ENCODE data around the gene YJU2. TPM values are rescaled to one million over a fixed set of nuclear protein-coding genes. Genes with fewer than 3 reads are reported as not detected.

The YJU2 gene
- polyA plus RNA-seq, 2 of the 4 experiments (the other 2 are of a cell fraction): 12.3 to 14.9 TPM

GRCh38 chr19:4304538-4305256 is 57.8 kb downstream of the YJU2 start, which contains the start of gene FSD1:
Gene FSD1, plus strand, starts transcription at chr19:4304598. Its CDS starts 149 bp downstream, at chr19:4304747.
- H3K9me3 ChIP-seq: no peaks in the 10 kb centered on the region
- 60% methylated on average over 2 of the region's 63 CpGs for WGBS (ENCODE audit: missing lambda C conversion rate)
- peak within 1 kb of the TSS; percentile 71 for H3K4me2 ChIP-seq
- DNase-seq (ENCODE audit: low read depth in 1 of 2, low spot score in 1 of 2): peak; percentile 52 to 89
- TF ChIP-seq HDAC2 (IDR thresholded peaks at IDR 0.05) (no peak), GATA3 (IDR thresholded peaks at IDR 0.05; ENCODE audit: borderline replicate concordance) (no peak), CHD4 (IDR thresholded peaks at IDR 0.05; ENCODE audit: borderline replicate concordance) (no peak), KDM5A (IDR thresholded peaks at IDR 0.05) (no peak), JUN (IDR thresholded peaks at IDR 0.05) (no peak), EHMT2 (IDR thresholded peaks at IDR 0.05; ENCODE audit: low read depth) (no peak), HOXB5 (CRISPR knock-in tag; IDR thresholded peaks at IDR 0.05) (no peak), ZFP36 (IDR thresholded peaks at IDR 0.05; ENCODE audit: borderline replicate concordance, partially characterized antibody) (no peak), SREBF2 (IDR thresholded peaks at IDR 0.05) (no peak), TFCP2L1 (CRISPR knock-in tag; IDR thresholded peaks at IDR 0.05) (no peak), CBX8 (IDR thresholded peaks at IDR 0.05) (no peak), NPAS2 (CRISPR knock-in tag; IDR thresholded peaks at IDR 0.05; ENCODE audit: borderline replicate concordance) (no peak)
- TF ChIP-seq, protein P1, sequence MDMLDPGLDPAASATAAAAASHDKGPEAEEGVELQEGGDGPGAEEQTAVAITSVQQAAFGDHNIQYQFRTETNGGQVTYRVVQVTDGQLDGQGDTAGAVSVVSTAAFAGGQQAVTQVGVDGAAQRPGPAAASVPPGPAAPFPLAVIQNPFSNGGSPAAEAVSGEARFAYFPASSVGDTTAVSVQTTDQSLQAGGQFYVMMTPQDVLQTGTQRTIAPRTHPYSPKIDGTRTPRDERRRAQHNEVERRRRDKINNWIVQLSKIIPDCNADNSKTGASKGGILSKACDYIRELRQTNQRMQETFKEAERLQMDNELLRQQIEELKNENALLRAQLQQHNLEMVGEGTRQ (IDR thresholded peaks at IDR 0.05): no peak
- TF ChIP-seq, protein P2, sequence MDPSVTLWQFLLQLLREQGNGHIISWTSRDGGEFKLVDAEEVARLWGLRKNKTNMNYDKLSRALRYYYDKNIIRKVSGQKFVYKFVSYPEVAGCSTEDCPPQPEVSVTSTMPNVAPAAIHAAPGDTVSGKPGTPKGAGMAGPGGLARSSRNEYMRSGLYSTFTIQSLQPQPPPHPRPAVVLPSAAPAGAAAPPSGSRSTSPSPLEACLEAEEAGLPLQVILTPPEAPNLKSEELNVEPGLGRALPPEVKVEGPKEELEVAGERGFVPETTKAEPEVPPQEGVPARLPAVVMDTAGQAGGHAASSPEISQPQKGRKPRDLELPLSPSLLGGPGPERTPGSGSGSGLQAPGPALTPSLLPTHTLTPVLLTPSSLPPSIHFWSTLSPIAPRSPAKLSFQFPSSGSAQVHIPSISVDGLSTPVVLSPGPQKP (IDR thresholded peaks at IDR 0.05; ENCODE audit: low read depth, low read length): no peak
- POLR2A ChIA-PET: no interaction called here
- FAIRE-seq: no peak
- H3K4me1 ChIP-seq: no peaks in the 10 kb centered on the region
- ATAC-seq: peak; percentile 94 to 96
- CTCF ChIA-PET: interaction anchor here (1.0 kb wide), 1 partner anchor 48 kb away, joined by 3 read pairs; no protein-coding TSS in a partner anchor
- H3K4me3 ChIP-seq: peak within 1 kb of the TSS; percentile 59
- H3K27ac ChIP-seq: peak within 1 kb of the TSS; percentile 66 to 94

DNA sequence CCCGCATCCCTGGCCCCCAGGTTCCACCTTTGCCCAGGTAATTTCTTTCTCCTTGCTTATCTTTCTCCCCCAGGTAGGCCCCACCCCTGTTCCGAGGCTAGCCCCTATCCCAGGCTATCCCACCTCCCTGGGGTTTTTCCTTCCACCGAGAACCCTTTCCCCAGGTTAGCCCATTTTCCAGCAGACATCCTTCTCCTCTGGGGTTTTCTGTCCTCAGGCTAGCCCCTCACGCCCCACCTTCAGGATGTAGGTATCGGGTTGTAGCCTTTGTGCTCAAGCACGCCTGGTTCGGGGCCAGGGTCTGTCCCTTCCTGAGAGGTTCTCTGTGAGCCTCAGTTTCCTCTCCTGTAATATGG is 58.4 kb downstream of the YJU2 start:
- DNase-seq (ENCODE audit: low read depth in 1 of 2, low spot score in 1 of 2): no peak
- Histone ChIP-seq H3K9me3 (no peaks in the 10 kb centered on the region), H3K4me1 (no peaks in the 10 kb centered on the region), H3K27ac (peak overlapping the region in 1 of 2 experiments; percentile 94; a peak in 3 of 6 replicates), H3K4me2 (peak overlapping the region; percentile 71), H3K4me3 (peak overlapping the region; percentile 59; the same call in 2 of the 3 replicates)
- no peak for FAIRE-seq
- ChIA-PET CTCF (interaction anchor here (1.6 kb wide), 1 partner anchor 19 kb away, joined by 3 read pairs; no protein-coding TSS in a partner anchor), POLR2A (interaction anchor here (1.6 kb wide), 1 partner anchor 38 kb away, joined by 5 read pairs; the partner anchor contains the start of gene MPND)
- ATAC-seq: no peak
- no peak for TF ChIP-seq TP53 (CRISPR knock-in tag; IDR thresholded peaks at IDR 0.05)
- no peak for TF ChIP-seq MYC (IDR thresholded peaks at IDR 0.05; ENCODE audit: borderline replicate concordance, low read length)
- TF ChIP-seq HOXB5 (CRISPR knock-in tag; IDR thresholded peaks at IDR 0.05): no peak
- no peak for TF ChIP-seq RFX5 (IDR thresholded peaks at IDR 0.05)
- WGBS (ENCODE audit: missing lambda C conversion rate): 85% methylated on average over 6 of the region's 7 CpGs

- Histone ChIP-seq H3K4me3 (no peak overlapping the region), H3K4me1 (no peaks in the 10 kb centered on the region), H3K9me3 (no peaks in the 10 kb centered on the region), H3K27ac (no peak overlapping the region), H3K4me2 (no peak overlapping the region)
- WGBS (ENCODE audit: missing lambda C conversion rate): 82% methylated on average over 12 of the region's 16 CpGs
- ATAC-seq (no peak), FAIRE-seq (no peak), DNase-seq (ENCODE audit: low read depth in 1 of 2, low spot score in 1 of 2) (no peak)
- ChIA-PET CTCF (interaction anchor here (1.6 kb wide), 1 partner anchor 18 kb away, joined by 3 read pairs; no protein-coding TSS in a partner anchor), POLR2A (interaction anchor here (1.6 kb wide), 1 partner anchor 38 kb away, joined by 5 read pairs; the partner anchor contains the start of gene MPND)
- TF ChIP-seq POLR2AphosphoS2 (conservative IDR thresholded peaks at IDR 0.05; ENCODE audit: low read length) (no peak), EP300 (IDR thresholded peaks at IDR 0.05) (no peak), ESRRA (IDR thresholded peaks at IDR 0.05; ENCODE audit: borderline replicate concordance, low read length) (no peak)
Observed at GRCh38 chr19:4305659-4306058, 58.8 kb downstream of the YJU2 start.
